ENCODE data around the gene KCNQ1.

KCNQ1 gene

GRCh38 chr11:2760196-2760871 is 315.5 kb downstream of the KCNQ1 start:
- DNase-seq, result peak; percentile 6

GRCh38 chr11:2761131-2762030 is 316.6 kb downstream of the KCNQ1 start:
- no peak for DNase-seq

- no peak for DNase-seq
These were observed 317.2 kb downstream of the KCNQ1 start for GRCh38 chr11:2762031-2762380.

- no peak for DNase-seq
These were observed 317.6 kb downstream of the KCNQ1 start for GRCh38 chr11:2762451-2762850.

- peak; percentile 71 for DNase-seq
These were observed 319.2 kb downstream of the KCNQ1 start for GRCh38 chr11:2763984-2764383.

- DNase-seq, result no peak
These were observed 320.7 kb downstream of the KCNQ1 start for GRCh38 chr11:2765491-2765890.

GRCh38 chr11:2766166-2766565 is 321.4 kb downstream of the KCNQ1 start:
- no peak for DNase-seq

GRCh38 chr11:2767071-2767470 is 322.3 kb downstream of the KCNQ1 start:
- DNase-seq, result no peak

- no peak for DNase-seq
These were observed 323.0 kb downstream of the KCNQ1 start for GRCh38 chr11:2767801-2768200.

- DNase-seq, result no peak
These were observed 323.9 kb downstream of the KCNQ1 start for GRCh38 chr11:2768471-2769408.

- no peak for DNase-seq
These were observed 324.7 kb downstream of the KCNQ1 start for GRCh38 chr11:2769409-2770095.

- DNase-seq, result no peak
These were observed 325.4 kb downstream of the KCNQ1 start for GRCh38 chr11:2770096-2770751.

- no peak for DNase-seq
These were observed 326.0 kb downstream of the KCNQ1 start for GRCh38 chr11:2770761-2771301.

- no peak for DNase-seq
These were observed 327.1 kb downstream of the KCNQ1 start for GRCh38 chr11:2771758-2772466.

- no peak for DNase-seq
These were observed 327.8 kb downstream of the KCNQ1 start for GRCh38 chr11:2772544-2773031.

- no peak for DNase-seq
These were observed 329.6 kb downstream of the KCNQ1 start for GRCh38 chr11:2774173-2775082.

GRCh38 chr11:2775083-2775625 is 330.3 kb downstream of the KCNQ1 start:
- DNase-seq, result peak; percentile 46

GRCh38 chr11:2775626-2776350 is 331.0 kb downstream of the KCNQ1 start:
- DNase-seq, result no peak

Measured in DMS79 treated with DMSO at 0.1 percent for 48 hours (cell line).